ENCODE data around the gene AFDN.

Gene AFDN

DNA sequence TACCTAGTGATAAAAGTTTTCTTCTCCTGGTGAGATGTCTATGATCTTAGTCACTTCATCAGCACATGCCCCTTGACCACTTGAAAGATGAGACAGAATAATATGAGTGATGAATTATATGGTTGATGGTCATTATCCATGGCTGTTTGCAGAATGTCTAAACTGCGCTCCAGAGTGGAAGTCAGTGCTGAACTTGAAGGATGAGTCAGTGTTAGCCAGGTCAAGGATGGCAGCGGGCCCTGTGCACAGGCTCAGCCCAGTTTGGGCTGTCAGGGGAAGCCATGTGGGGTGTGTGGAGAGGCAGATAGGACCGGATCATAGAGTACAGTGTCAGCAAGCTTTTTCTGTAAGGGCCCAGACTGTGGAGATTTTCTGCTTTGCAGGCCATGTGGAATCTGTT is 103.6 kb downstream of the AFDN start:
- DNase-seq: no peak

- DNase-seq: no peak
These were observed 106.0 kb downstream of the AFDN start for GRCh38 chr6:167932468-167933276.

- no peak for DNase-seq
These were observed 106.6 kb downstream of the AFDN start for GRCh38 chr6:167933290-167933689.

- no peak for DNase-seq
These were observed 107.1 kb downstream of the AFDN start for GRCh38 chr6:167933847-167934246.

- DNase-seq: no peak
These were observed 107.7 kb downstream of the AFDN start for GRCh38 chr6:167934426-167934864.

DNA sequence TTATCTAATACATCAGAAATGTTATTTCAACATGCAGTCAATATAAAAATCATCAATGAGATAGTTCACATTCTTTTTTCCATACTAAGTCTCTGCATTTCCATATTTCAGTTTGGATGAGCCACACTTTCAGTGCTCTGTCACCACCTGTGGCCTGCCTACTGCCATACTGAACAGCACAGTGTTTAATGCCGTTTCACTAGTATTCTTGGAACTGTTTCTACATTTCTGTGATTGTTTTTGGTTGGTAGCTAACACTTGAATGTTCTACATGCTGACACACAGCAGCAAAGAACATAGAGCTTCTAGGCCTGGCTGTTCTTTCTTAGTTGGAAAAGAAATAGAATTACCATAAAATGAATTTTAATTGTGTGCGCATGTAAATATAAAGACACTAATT is 109.3 kb downstream of the AFDN start:
- DNase-seq: no peak

- no peak for DNase-seq
These were observed 110.6 kb downstream of the AFDN start for GRCh38 chr6:167937301-167937700.

DNA sequence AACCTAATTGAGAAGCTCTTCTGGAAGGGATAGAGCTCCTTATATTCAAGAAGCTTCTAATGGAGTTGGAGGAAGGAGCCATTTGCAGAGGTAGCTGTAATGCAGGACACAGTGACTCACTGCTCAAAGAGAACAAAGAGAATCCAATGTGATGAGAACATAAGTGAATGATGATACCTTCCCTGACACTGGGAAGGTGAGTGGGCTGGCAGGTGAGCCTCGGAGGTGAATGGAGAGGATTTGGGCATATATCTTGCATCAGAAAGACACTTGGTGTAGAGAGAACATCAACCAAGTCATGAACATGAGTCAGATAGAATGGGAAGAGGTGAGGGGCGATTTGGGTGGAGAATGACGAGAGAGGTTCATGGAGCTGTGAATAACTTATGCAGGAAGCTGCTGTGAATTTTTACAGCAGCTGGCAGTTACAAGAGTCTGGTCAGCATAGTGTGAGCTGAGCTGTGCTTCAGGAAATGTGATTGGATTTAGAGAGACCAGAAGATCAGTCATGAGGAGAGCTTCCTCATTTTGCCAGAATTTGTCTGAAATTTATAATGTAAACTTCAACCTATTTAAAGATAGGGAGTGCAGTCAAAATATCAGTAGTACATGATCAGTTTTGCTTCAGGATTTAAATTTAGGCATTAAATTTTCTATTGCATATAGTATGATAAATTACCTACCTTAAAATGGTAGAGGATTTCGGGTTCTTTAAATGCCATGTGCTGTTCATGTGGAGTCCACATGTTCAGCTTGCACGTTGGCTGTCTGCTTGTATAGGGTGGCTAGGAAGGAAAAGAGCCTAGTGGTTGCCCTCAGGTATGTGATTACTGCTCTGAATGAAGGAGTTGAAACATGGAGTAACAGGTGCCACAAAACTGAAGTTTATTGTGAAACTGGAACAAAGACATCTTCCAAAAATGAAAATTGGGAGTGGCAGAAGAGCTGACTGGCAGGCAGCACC is 111.5 kb downstream of the AFDN start:
- DNase-seq: no peak

DNA sequence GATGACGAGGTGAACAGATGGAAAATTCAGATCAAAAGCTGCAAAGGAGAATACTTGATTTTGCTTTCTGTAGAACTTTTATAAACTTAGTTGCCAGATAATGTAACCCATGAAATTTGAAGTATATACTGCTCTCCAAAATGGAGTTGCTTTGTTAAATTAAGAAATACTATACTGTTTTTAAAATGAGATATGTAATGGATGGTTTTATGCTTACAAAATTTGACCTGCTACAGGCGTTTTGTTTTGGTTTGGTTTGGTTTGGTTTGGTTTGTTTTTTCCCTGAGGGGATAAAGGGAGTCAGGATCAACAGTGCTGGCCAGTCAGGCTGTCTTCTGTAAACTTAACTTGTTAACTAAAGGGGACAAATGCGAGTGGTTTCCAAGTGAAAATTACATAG is 115.1 kb downstream of the AFDN start:
- DNase-seq: no peak

GRCh38 chr6:167944130-167944529 is 117.4 kb downstream of the AFDN start:
- no peak for DNase-seq

DNA sequence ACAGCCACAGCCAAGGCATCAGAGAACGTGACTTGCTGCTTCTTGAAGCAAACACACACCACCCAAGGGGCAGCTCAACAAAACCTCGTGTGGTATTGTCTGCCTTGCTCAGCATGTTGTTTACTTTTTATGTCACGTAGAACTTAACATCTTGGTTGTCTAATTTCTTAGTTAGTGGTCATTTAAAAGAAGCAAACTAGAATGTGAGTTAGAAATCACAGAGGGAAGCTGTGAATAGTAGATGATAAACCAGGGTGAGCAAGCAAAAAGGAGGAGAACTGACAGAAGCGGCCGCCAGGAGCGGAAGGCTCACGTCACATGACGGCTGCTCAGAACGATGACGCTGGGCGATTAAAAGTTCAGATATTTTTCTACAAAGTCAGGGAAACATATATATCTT is 119.3 kb downstream of the AFDN start:
- no peak for DNase-seq

DNA sequence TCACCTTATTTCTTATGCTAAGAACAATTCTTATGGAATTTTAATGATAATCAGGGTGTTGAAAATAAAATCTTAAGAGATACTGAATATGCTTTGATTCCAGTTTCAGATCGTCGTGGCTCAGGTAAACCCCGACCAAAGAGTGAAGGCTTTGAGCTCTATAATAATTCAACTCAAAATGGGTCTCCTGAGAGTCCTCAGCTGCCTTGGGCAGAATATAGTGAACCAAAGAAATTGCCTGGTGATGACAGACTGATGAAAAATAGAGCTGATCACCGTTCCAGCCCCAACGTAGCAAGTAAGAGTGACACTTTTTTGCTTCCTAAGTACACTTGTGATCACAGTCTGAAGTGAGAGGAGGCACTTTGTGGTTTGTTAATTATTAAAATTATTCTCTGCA is 119.9 kb downstream of the AFDN start:
- DNase-seq: no peak

DNA sequence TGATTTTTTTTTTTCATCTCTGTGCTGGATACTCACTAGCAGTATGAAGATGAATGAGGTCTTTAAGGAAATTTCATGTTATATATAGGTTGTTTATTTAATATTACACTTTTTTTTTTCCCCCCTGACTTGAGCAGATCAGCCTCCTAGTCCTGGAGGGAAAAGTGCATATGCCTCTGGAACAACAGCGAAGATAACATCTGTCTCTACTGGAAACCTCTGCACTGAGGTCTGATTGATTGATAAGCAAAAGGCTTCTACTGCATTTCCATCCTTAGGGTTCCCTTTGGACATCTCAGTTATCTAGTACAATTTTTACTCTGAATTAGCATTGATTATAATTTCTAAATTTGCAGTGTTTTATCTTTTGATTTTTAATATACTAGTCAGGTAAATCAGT is 121.0 kb downstream of the AFDN start:
- no peak for DNase-seq

DNA sequence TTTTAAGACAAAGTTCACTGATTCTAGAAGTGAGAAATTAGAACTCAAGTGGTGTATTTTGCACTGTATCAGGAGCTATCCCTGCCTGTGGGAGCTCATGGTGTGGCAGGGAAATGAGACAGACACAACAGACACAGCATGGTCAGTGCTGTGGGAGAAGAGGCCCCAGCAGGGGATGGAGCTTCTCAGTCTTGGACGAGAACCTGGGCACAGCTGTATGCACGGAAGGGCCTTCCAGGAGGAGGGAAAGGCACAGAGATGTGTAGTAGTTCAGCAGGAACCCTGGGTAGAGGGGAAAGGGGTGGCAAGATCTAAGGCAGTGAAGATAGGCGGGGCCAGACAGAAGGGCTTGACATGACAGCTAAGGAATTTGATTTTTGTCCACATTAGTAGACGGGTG is 122.0 kb downstream of the AFDN start:
- DNase-seq: no peak

DNA sequence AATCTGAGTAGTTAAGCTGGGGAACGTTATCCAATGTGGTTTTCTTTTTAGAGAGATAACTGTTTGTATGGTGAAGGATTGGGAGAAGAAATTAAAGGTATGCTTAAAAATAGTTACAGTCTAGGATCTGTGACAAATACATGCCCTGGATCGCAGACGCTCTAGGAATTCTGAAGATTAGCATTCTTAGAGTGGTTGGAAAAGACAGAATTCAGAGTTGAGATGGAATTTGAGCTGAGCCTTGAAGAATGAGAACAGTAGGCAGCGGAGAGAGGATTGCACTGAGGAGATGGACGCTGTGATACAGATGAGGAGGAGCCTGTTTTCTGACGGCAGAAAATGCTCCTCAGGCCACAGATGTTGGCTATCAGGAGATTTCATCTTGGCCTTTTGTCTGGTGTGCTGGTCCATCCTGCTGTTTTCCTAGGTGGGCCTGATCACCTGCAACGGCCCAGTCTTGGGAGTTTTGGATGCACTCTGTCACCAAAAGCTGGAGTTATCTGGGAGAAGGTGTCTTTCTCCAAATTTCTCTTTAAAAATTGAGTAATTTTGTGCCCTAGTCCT is 122.5 kb downstream of the AFDN start:
- DNase-seq: no peak

- no peak for DNase-seq
These were observed 125.2 kb downstream of the AFDN start for GRCh38 chr6:167951781-167952511.

DNA sequence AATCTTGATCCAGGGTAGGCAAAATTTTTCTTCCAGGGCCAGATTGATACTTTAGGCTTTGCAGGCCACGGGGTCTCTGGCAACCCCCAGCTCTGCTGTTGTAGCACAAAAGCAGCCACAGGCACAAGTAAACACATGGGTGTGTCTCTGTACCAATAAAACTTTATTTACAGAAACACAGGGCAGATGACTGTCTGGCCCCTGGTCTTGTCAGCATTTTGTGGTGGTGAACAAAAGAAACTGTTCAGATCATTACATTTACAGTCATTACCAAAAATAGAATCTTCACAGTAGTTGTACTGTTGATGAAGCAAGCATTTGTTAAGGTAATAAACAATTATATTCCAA is 125.8 kb downstream of the AFDN start:
- no peak for DNase-seq

GRCh38 chr6:167953551-167953950 is 126.8 kb downstream of the AFDN start:
- no peak for DNase-seq

- no peak for DNase-seq
These were observed 127.4 kb downstream of the AFDN start for GRCh38 chr6:167954151-167954550.

GRCh38 chr6:167956491-167956890 is 129.8 kb downstream of the AFDN start:
- DNase-seq: no peak

DNA sequence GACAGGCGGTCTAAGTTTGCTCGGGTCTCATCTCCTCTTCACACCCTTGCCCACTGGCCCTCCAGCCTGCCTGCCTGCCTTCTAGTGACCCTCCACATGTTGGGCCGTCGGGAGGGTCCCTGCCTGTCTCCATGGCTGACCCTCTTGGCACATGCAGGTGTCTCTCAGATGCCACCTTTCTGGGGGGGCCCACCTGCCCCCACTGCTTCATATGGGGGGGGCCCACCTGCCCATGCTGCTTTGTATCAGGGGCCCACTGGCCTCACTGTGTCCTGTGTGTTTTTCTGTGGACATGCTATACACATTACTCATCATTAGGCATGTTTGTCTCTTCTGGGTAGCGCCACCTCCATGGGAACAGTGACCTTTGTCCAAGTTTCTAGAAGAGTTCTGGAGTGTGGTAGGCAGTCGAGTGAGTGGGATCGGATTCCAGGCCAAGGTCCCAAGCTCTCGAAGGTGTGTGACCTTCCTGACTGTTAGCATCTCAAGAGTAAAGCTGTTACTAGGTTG is 130.3 kb downstream of the AFDN start:
- DNase-seq: no peak

DNA sequence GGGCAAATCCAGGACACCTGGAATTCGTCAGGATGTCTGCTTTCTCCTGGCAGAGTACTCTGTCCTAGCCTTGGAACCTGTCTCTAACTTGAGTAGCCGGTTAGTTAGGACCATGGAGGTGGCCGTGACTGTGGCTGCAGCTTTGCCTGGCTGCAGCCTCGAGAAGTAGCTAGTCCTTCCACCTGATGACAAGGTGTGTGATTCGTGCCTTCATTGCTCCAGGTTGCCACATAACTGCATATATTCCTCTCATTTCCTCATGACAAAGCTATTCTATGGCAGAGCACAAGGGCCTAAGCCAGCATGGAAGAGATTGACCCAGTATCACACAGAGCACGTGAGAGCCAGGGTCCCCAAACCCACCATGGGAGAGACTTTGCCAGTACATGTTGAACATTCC is 130.9 kb downstream of the AFDN start:
- DNase-seq: no peak

DNA sequence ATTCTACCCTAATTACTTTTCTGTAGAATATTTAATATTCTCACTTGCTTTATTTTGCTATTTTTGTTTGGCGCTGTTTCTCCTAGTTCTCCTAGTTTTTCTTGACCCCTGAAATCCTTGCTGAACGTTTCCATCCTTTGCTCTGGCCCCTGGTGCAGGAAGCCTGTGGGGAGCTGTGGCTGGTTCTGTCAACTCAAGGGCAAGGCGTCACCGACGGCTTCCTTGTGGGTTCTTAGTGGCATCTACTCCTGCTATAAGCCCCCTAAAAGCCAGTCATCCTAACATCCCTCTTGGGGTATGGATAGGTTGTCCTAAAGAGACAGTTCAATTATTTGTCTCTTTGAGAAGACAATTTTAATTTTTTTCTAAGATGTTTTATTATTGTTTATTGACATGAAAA is 133.9 kb downstream of the AFDN start:
- DNase-seq: no peak
